Muscle layer of duodenum (tissue), 2 donors: ENCODE results near the gene TMEM248.
"Not testable (repeated sequence)": the region's sequence is repeated elsewhere in the genome, so short reads cannot be mapped to it uniquely, and the experiment has no call there.

Experiments used
- H3K27ac ChIP-seq: one replicate; pipeline ENCODE4 v1.7.0; 2013; ENCODE audit warnings: mild to moderate bottlenecking, low read length
- H3K27me3 ChIP-seq: one replicate; pipeline ENCODE4 v1.7.0; 2013; ENCODE audit warnings: low read depth, mild to moderate bottlenecking, control low read depth, low read length
- H3K36me3 ChIP-seq, 2 donors: one replicate each; pipeline ENCODE4 v1.7.0; 2013; ENCODE audit warnings: low read length in 2 of 2, control low read depth in 1 of 2, mild to moderate bottlenecking in 1 of 2; ENCODE audit not compliant: insufficient read depth in 2 of 2, control insufficient read depth in 1 of 2
- H3K4me1 ChIP-seq, 2 donors: one replicate each; pipeline ENCODE4 v1.7.0; 2013; ENCODE audit warnings: low read length in 2 of 2, mild to moderate bottlenecking in 2 of 2, control low read depth in 1 of 2, moderate library complexity in 1 of 2; ENCODE audit not compliant: insufficient read depth in 2 of 2, control insufficient read depth in 1 of 2
- H3K4me3 ChIP-seq, 2 donors: one replicate each; pipeline ENCODE4 v1.7.0; 2013; ENCODE audit warnings: low read length in 2 of 2, low read depth in 1 of 2, mild to moderate bottlenecking in 1 of 2
- H3K9me3 ChIP-seq, 2 donors: one replicate each; pipeline ENCODE4 v1.7.0; 2013; ENCODE audit warnings: low read length in 2 of 2, control low read depth in 1 of 2, mild to moderate bottlenecking in 1 of 2; ENCODE audit not compliant: control insufficient read depth in 1 of 2
- donor health status: healthy.

TMEM248 gene

GRCh38 chr7:66911191-66911590, 9.8 kb upstream of the TMEM248 start:
- H3K9me3 ChIP-seq, H3K4me3 ChIP-seq, H3K4me1 ChIP-seq, H3K36me3 ChIP-seq, H3K27ac ChIP-seq, H3K27me3 ChIP-seq: not testable (repeated sequence)

GRCh38 chr7:66912195-66912594, 8.8 kb upstream of the TMEM248 start:
- Histone ChIP-seq H3K9me3 (no peaks in the 10 kb centered on the region), H3K4me3 (no peak overlapping the region), H3K27me3 (no peaks in the 10 kb centered on the region), H3K4me1 (no peaks in the 10 kb centered on the region), H3K27ac (no peak overlapping the region), H3K36me3 (no peaks in the 10 kb centered on the region)

GRCh38 chr7:66913118-66914037, 7.6 kb upstream of the TMEM248 start:
- Histone ChIP-seq H3K27me3 (no peaks in the 10 kb centered on the region), H3K4me3 (no peak overlapping the region), H3K4me1 (no peaks in the 10 kb centered on the region), H3K9me3 (no peaks in the 10 kb centered on the region), H3K27ac (no peak overlapping the region), H3K36me3 (no peaks in the 10 kb centered on the region)

- peaks cover 0 to 17% of the 10 kb centered on the region in 2 donors for H3K4me1 ChIP-seq
- H3K36me3 ChIP-seq, H3K27me3 ChIP-seq, H3K9me3 ChIP-seq, H3K27ac ChIP-seq, H3K4me3 ChIP-seq: not testable (repeated sequence)
Measured at GRCh38 chr7:66917904-66918303, 3.1 kb upstream of the TMEM248 start.

- Histone ChIP-seq H3K36me3 (no peaks in the 10 kb centered on the region), H3K4me3 (no peak overlapping the region), H3K9me3 (no peaks in the 10 kb centered on the region), H3K27me3 (no peaks in the 10 kb centered on the region), H3K4me1 (peaks cover 0 to 30% of the 10 kb centered on the region in 2 donors), H3K27ac (no peak overlapping the region)
Measured at GRCh38 chr7:66919304-66919703, 1.7 kb upstream of the TMEM248 start.

- H3K27ac ChIP-seq = no peak overlapping the region
- H3K4me1 ChIP-seq = peaks cover 0 to 30% of the 10 kb centered on the region in 2 donors
- H3K36me3 ChIP-seq = no peaks in the 10 kb centered on the region
Measured at GRCh38 chr7:66919704-66920103, 1.3 kb upstream of the TMEM248 start.

GRCh38 chr7:66920256-66920655, 769 bp upstream of the TMEM248 start:
- Histone ChIP-seq H3K4me1 (peaks cover 0 to 30% of the 10 kb centered on the region in 2 donors), H3K4me3 (peak overlapping the region in 1 of 2 donors; percentile 96), H3K27ac (no peak overlapping the region), H3K27me3 (no peaks in the 10 kb centered on the region), H3K36me3 (no peaks in the 10 kb centered on the region), H3K9me3 (no peaks in the 10 kb centered on the region)

More at GRCh38 chr7:66919704-66920103, 1.3 kb upstream of the TMEM248 start:
- Histone ChIP-seq H3K4me3 (no peak overlapping the region), H3K9me3 (no peaks in the 10 kb centered on the region), H3K27me3 (no peaks in the 10 kb centered on the region)

GRCh38 chr7:66921396-66921917, 432 bp downstream of the TMEM248 start:
- Histone ChIP-seq H3K4me1 (peaks cover 0 to 38% of the 10 kb centered on the region in 2 donors), H3K27ac (peak overlapping the region; percentile 86), H3K36me3 (no peaks in the 10 kb centered on the region)

GRCh38 chr7:66921918-66922486, 977 bp downstream of the TMEM248 start:
- Histone ChIP-seq H3K4me3 (peak overlapping the region; percentile 96), H3K36me3 (no peaks in the 10 kb centered on the region), H3K4me1 (peaks cover 0 to 39% of the 10 kb centered on the region in 2 donors), H3K27ac (peak overlapping the region; percentile 86), H3K9me3 (no peaks in the 10 kb centered on the region), H3K27me3 (no peaks in the 10 kb centered on the region)

More at GRCh38 chr7:66921396-66921917, 432 bp downstream of the TMEM248 start:
- Histone ChIP-seq H3K4me3 (peak overlapping the region; percentile 96), H3K27me3 (no peaks in the 10 kb centered on the region), H3K9me3 (no peaks in the 10 kb centered on the region)

- no peaks in the 10 kb centered on the region for H3K27me3 ChIP-seq
- H3K9me3 ChIP-seq = no peaks in the 10 kb centered on the region
- H3K4me3 ChIP-seq = no peak overlapping the region
- H3K4me1 ChIP-seq = peaks cover 0 to 45% of the 10 kb centered on the region in 2 donors
- H3K36me3 ChIP-seq = no peaks in the 10 kb centered on the region
- H3K27ac ChIP-seq = no peak overlapping the region
Measured at GRCh38 chr7:66925255-66925654, 4.2 kb downstream of the TMEM248 start.

- Histone ChIP-seq H3K4me3 (no peak overlapping the region), H3K9me3 (no peaks in the 10 kb centered on the region), H3K4me1 (peaks cover 0 to 35% of the 10 kb centered on the region in 2 donors), H3K27ac (no peak overlapping the region), H3K27me3 (no peaks in the 10 kb centered on the region), H3K36me3 (no peaks in the 10 kb centered on the region)
Measured at GRCh38 chr7:66927348-66927948, 6.4 kb downstream of the TMEM248 start.
